Thoracic aorta (tissue), 2 donors: ENCODE results near the gene UNC93B1. TPM values are rescaled to one million over a fixed set of nuclear protein-coding genes. Genes with fewer than 3 reads are reported as not detected.
"Not testable (repeated sequence)": the region's sequence is repeated elsewhere in the genome, so short reads cannot be mapped to it uniquely, and the experiment has no call there.

Source experiments
- ATAC-seq: fragments of 150-250 bp; one replicate; pipeline ENCODE4 v1.8.0; 2017; ENCODE audit warnings: low read depth; ENCODE audit not compliant: insufficient number of reproducible peaks, low FRiP score
- DNase-seq: peaks from one replicate; pipeline ENCODE4 v3.0.0-alpha.2; 2020; ENCODE audit warnings: low spot score
- H3K27ac ChIP-seq, 2 donors: fragments of 200-600 bp; sonication (generic); 1 replicate in 1 of 2; 2 replicates in 1 of 2; pipeline ENCODE4 v1.5.1; 2016; ENCODE audit warnings: mild to moderate bottlenecking in 2 of 2, moderate library complexity in 2 of 2
- H3K27me3 ChIP-seq: fragments of 200-600 bp; sonication (generic); replicated peaks from 2 replicates; pipeline ENCODE4 v1.6.0; 2016; ENCODE audit warnings: mild to moderate bottlenecking; ENCODE audit not compliant: insufficient read depth
- H3K36me3 ChIP-seq: fragments of 200-600 bp; sonication (generic); one replicate; pipeline ENCODE4 v1.5.1; 2016
- H3K4me1 ChIP-seq, 2 donors: fragments of 200-600 bp; sonication (generic); 1 replicate in 1 of 2; 2 replicates in 1 of 2; pipeline versions ENCODE4 v1.5.1 to v1.6.0; 2016; ENCODE audit warnings: low read depth in 2 of 2, mild to moderate bottlenecking in 1 of 2; ENCODE audit not compliant: control insufficient read depth in 1 of 2
- H3K4me3 ChIP-seq: fragments of 200-600 bp; sonication (generic); 2 replicates; pipeline ENCODE4 v1.5.1; 2016; ENCODE audit warnings: mild to moderate bottlenecking
- H3K9me3 ChIP-seq: fragments of 200-600 bp; sonication (generic); 2 replicates; pipeline ENCODE4 v1.5.1; 2016
- CTCF ChIP-seq: fragments of 200-600 bp; sonication (generic); IDR thresholded peaks from one replicate; pipeline ENCODE4 v1.5.1; 2019; ENCODE audit warnings: antibody characterized with exemption
- total RNA-seq, 2 donors: library from RNA; depleted of rRNA; stranded (reverse); fragments of >200 nt; gene quantifications; one replicate each; pipeline versions ENCODE4 v1.1.0 to v1.2.3, GENCODE V29; 2016

Gene UNC93B1
- total RNA-seq, 2 donors from 2014 or later: 39.6 to 72.4 TPM

DNA sequence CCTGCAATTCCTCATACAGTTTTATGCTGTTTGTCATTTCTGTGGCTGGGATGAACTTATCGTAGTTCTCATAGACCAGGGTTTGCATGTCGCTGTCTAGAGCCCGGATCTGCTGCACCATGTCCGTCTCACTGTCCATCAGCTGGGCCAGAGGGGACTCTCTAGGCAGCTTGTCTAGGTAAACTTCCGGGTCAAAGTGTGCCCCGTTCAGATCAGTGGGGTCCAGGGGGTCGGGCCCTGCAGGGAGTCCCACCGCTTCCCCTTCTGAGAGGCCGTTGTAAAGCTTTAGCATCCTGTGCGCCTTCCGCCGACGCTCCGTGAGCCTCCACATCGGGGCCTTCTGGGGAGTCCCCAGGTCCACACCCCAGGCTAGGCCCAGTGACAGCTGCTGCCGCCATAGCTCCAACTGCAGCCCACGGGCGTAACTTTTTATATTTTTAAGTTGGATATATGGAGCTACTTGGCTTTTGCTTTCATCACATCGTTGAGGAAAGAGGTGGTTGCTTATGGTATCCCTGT, 38.0 kb downstream of the UNC93B1 start:
- not testable (repeated sequence) for H3K27ac ChIP-seq, H3K4me1 ChIP-seq, H3K27me3 ChIP-seq, ATAC-seq, H3K36me3 ChIP-seq, H3K4me3 ChIP-seq, DNase-seq, H3K9me3 ChIP-seq

DNA sequence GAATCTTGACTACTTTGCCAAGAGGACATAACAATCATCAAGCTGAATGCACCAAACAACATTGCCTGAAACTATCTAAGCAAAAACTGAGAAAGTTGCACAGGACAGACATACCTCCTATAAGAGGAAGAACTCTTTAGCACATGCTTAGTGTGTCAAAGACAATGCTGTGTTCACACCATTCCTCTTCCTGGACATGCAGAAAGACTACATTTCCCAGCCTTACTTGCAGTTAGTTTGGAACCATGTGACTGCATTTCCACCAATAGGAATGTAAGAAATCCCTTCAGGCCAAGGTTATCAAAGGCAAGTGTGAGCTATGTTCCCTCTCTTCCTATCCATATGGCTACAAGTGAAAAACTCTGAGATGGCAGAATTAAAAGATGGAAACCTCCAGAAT, 39.2 kb downstream of the UNC93B1 start:
- H3K27ac ChIP-seq, ATAC-seq, DNase-seq, H3K36me3 ChIP-seq, H3K27me3 ChIP-seq, H3K9me3 ChIP-seq, H3K4me1 ChIP-seq, H3K4me3 ChIP-seq: not testable (repeated sequence)

GRCh38 chr11:67963879-67964278, 40.0 kb downstream of the UNC93B1 start:
- H3K36me3 ChIP-seq, ATAC-seq, H3K27me3 ChIP-seq, H3K4me1 ChIP-seq, DNase-seq, H3K4me3 ChIP-seq, H3K27ac ChIP-seq, H3K9me3 ChIP-seq: not testable (repeated sequence)

DNA sequence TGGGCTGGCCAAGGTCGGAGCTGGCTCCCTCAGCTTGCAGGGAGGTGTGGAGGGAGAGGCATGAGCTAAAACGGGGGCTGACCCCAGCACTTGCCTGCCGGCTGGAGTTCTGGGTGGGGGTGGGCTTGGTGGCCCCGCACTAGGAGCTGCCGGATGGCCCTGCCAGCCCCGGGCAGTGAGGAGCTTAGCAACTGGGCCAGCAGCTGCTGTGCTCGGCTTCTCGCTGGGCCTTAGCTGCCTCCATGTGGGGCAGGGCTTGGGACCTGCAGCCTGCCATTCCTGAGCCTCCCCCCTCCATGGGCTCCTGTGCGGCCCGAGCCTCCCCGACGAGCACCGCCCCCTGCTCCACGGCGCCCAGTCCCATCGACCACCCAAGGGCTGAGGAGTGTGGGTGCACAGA, 40.7 kb downstream of the UNC93B1 start:
- not testable (repeated sequence) for H3K9me3 ChIP-seq, H3K4me1 ChIP-seq, H3K27ac ChIP-seq, ATAC-seq, H3K4me3 ChIP-seq, H3K27me3 ChIP-seq, H3K36me3 ChIP-seq, DNase-seq

DNA sequence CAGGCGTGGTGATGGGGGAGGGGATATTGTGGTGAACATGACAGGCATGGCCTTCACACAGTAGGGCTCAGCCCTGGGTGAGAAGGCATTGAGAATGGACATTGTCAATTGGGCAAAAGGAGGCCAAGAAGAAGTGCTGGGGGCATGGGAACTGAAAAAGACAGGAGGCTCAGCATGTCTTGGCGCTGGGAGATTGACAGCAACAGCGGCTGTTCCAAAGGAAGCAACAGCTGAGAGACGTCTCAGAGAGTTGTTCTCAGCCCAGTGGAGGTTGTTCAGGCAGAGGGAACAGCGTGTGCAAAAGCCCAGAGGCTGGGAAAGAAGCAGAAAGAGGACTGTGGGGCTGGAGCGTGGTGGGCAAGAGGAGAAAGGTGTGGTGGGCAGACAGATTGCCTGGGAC, 47.7 kb downstream of the UNC93B1 start:
- not testable (repeated sequence) for DNase-seq, H3K36me3 ChIP-seq, H3K9me3 ChIP-seq, H3K27ac ChIP-seq, H3K27me3 ChIP-seq, ATAC-seq, H3K4me3 ChIP-seq, H3K4me1 ChIP-seq

DNA sequence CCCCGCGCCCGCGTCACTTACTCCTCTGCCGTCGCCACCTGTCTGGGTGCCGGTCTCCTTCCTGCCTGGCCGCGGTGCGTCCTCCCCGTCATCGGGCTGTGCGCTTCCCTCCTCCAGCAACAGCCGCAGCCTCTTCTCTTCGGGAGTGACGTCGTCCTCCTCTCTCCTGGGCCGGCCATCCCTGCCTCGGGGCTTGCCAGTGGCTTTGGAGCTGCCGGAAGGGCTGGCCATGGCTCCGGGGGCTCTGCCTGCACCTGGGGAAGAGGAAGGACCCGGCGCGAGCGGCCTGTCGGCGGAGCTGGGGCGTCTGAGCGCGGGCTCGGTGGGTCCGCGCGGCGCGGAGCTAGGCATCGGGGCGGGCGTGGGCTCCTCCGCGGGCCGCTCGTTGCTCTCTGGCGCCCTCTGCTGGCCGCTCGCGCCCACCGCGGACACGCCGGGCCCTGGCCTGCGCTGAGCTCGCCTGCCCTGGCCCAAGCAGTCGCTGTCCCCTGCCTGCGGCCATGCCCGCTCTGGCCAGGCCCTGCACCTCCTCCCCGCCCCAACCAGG, 48.4 kb downstream of the UNC93B1 start:
- peak; percentile 74 for TF ChIP-seq CTCF
- H3K36me3 ChIP-seq, H3K27me3 ChIP-seq, ATAC-seq, H3K9me3 ChIP-seq, H3K27ac ChIP-seq, DNase-seq, H3K4me1 ChIP-seq: not testable (repeated sequence)
- H3K4me3 ChIP-seq: peak overlapping the region; percentile 86

DNA sequence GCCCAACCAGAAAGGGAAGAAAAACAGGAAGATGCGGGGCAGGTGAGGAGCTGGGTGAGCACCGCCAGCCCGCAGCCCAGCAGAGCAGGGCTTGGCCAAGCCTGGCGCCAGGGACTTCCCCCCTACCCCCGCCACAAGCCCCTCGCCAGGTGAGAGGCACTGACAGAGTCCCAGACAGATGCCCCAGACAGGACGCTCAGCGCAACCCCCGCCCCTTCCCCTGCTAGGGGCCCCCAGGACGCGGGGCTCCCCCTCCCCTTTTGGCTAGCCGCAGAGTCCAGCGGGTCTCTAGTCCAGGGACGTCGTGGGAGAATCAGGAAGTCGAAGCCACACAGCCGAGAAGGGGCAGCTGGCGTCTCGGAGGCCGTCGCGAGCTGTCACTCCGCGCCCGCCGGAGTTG, 48.9 kb downstream of the UNC93B1 start:
- not testable (repeated sequence) for H3K27me3 ChIP-seq, ATAC-seq, H3K4me1 ChIP-seq, DNase-seq, H3K9me3 ChIP-seq, H3K36me3 ChIP-seq, H3K27ac ChIP-seq
- peak overlapping the region; percentile 86 for H3K4me3 ChIP-seq

DNA sequence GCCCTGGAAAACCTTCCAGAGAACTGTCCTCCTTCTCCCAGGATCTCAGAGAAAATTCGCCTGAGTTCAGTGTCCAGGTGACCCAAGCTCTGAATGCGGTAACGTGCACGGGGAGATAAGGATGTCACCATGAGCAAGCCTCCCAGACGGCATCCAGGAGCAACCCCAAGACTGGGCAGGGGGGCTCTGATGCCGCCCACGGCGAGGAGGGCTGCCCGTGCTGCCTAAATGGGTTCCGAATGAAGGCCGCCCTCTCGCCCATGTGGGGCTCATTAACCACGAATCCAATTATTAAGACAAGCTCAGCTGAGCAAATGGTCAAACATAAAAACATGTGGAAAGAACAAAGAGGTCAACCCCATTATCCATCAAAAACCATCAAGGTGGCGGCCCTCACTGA, 49.6 kb downstream of the UNC93B1 start:
- ATAC-seq, H3K36me3 ChIP-seq, DNase-seq, H3K4me3 ChIP-seq, H3K27ac ChIP-seq, H3K27me3 ChIP-seq, H3K4me1 ChIP-seq, H3K9me3 ChIP-seq: not testable (repeated sequence)

GRCh38 chr11:67950705-67951104, 53.2 kb downstream of the UNC93B1 start:
- H3K27me3 ChIP-seq, H3K9me3 ChIP-seq, H3K27ac ChIP-seq, H3K4me1 ChIP-seq, DNase-seq, H3K4me3 ChIP-seq, ATAC-seq, H3K36me3 ChIP-seq: not testable (repeated sequence)

GRCh38 chr11:67947785-67948184, 56.1 kb downstream of the UNC93B1 start:
- not testable (repeated sequence) for H3K4me1 ChIP-seq, H3K36me3 ChIP-seq, H3K9me3 ChIP-seq, H3K4me3 ChIP-seq, H3K27me3 ChIP-seq, DNase-seq, H3K27ac ChIP-seq, ATAC-seq

DNA sequence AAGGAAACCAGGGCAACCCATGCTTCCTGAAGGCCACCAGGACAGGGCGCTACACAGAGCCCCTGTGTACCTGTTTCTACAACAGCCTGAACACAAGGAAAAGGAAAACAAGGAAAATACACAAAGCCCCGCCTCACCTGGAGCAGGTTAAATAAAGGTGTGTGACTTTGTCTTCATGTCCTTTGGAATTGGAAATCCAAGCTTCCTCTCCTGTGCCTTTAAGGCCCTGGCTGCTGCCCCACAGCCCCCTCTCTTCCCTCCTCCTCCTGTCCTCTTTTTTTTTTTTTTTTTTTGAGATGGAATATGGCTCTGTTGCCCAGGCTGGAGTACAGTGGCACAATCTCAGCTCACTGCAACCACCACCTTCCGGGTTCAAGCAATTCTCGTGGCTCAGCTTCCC, 57.5 kb downstream of the UNC93B1 start:
- not testable (repeated sequence) for H3K36me3 ChIP-seq, H3K4me3 ChIP-seq, DNase-seq, H3K27me3 ChIP-seq, H3K4me1 ChIP-seq, H3K27ac ChIP-seq, ATAC-seq, H3K9me3 ChIP-seq

- not testable (repeated sequence) for ATAC-seq, DNase-seq, H3K36me3 ChIP-seq, H3K9me3 ChIP-seq, H3K27ac ChIP-seq, H3K4me1 ChIP-seq, H3K4me3 ChIP-seq, H3K27me3 ChIP-seq
Observed at GRCh38 chr11:67943406-67943805, 60.5 kb downstream of the UNC93B1 start.
